Breast epithelium (tissue), 4 donors: ENCODE measurements around the gene ADAMTS13. TPM values are rescaled to one million over a fixed set of nuclear protein-coding genes. Genes with fewer than 3 reads are reported as not detected.
A peak's percentile ranks its signal among the peaks of the same experiment; 100 is the strongest.

Experiments
- DNase-seq, 2 donors: peaks; one replicate each; pipeline ENCODE4 v3.0.0-alpha.2; 2019; ENCODE audit warnings: low spot score in 2 of 2
- H3K27ac ChIP-seq, 2 donors: fragments of 200-600 bp; sonication (generic) in 1 of 2; one replicate each; pipeline ENCODE4 v1.5.1; 2016 to 2019; ENCODE audit warnings: mild to moderate bottlenecking in 1 of 2
- H3K27me3 ChIP-seq, 2 donors: fragments of 200-600 bp; sonication (generic) in 1 of 2; one replicate each; pipeline versions ENCODE4 v1.5.1 to v1.6.0; 2017 to 2019; ENCODE audit warnings: control low read depth in 1 of 2, mild to moderate bottlenecking in 1 of 2
- H3K36me3 ChIP-seq: fragments of 200-600 bp; one replicate; pipeline ENCODE4 v1.5.1; 2019
- H3K4me1 ChIP-seq, 2 donors: fragments of 200-600 bp; sonication (generic); one replicate each; pipeline ENCODE4 v1.5.1; 2016 to 2019; ENCODE audit warnings: control low read depth in 1 of 2
- H3K4me3 ChIP-seq, 3 donors: fragments of 200-600 bp; sonication (generic); 1 replicate in 2 of 3; 2 replicates in 1 of 3; pipeline ENCODE4 v1.5.1; 2016 to 2019; ENCODE audit warnings: mild to moderate bottlenecking in 3 of 3, moderate library complexity in 2 of 3
- H3K9me3 ChIP-seq, 2 donors: fragments of 200-600 bp; sonication (generic) in 1 of 2; one replicate each; pipeline ENCODE4 v1.5.1; 2016 to 2019; ENCODE audit warnings: control low read depth in 1 of 2
- CTCF ChIP-seq, 3 donors: fragments of 450-650 bp; IDR thresholded peaks; one replicate each; pipeline ENCODE4 v1.5.1; 2016 to 2017; ENCODE audit warnings: antibody characterized with exemption in 3 of 3, mild to moderate bottlenecking in 3 of 3, moderate library complexity in 3 of 3
- POLR2A ChIP-seq: fragments of 450-650 bp; IDR thresholded peaks from one replicate; pipeline ENCODE4 v1.6.1; 2016; ENCODE audit warnings: antibody characterized with exemption, mild to moderate bottlenecking, moderate library complexity
- POLR2AphosphoS5 ChIP-seq, 3 donors: sonication (generic); formaldehyde crosslinking; IDR thresholded peaks; one replicate each; pipeline ENCODE4 v1.6.1; 2017; ENCODE audit warnings: antibody characterized with exemption in 3 of 3
- intact Hi-C: fragments of 100-400 bp; cut with DNase I; formaldehyde crosslinking; loops from one replicate; pipeline ENCODE4 v1.15.1; 2023; ENCODE audit warnings: low total_unique reads
- total RNA-seq, 3 donors: library from RNA; depleted of rRNA; stranded (reverse); fragments of >200 nt; gene quantifications; one replicate each; pipeline ENCODE4 v1.1.0, GENCODE V29; 2016

The ADAMTS13 gene
- total RNA-seq, 3 donors from 2014 or later = 0.88 to 2.9 (median 0.96) TPM

GRCh38 chr9:133507246-133507965, 85.2 kb downstream of the ADAMTS13 start:
- no peak for DNase-seq
- Histone ChIP-seq H3K4me3 (no peak overlapping the region), H3K4me1 (no peaks in the 10 kb centered on the region), H3K27me3 (no peaks in the 10 kb centered on the region), H3K9me3 (peaks cover 0 to 3% of the 10 kb centered on the region in 2 donors), H3K36me3 (no peaks in the 10 kb centered on the region), H3K27ac (peak overlapping the region in 1 of 2 donors; percentile 68)
- intact Hi-C loops = no loop called here
- no peak for TF ChIP-seq POLR2A
- TF ChIP-seq POLR2AphosphoS5 (IDR thresholded peaks at IDR 0.05) = no peak
- TF ChIP-seq CTCF (IDR thresholded peaks at IDR 0.05) = no peak

GRCh38 chr9:133508046-133508445, 85.9 kb downstream of the ADAMTS13 start:
- Histone ChIP-seq H3K36me3 (no peaks in the 10 kb centered on the region), H3K27ac (no peak overlapping the region), H3K4me1 (no peaks in the 10 kb centered on the region), H3K4me3 (no peak overlapping the region), H3K9me3 (no peaks in the 10 kb centered on the region), H3K27me3 (no peaks in the 10 kb centered on the region)
- no peak for DNase-seq
- intact Hi-C loops = no loop called here
- TF ChIP-seq POLR2AphosphoS5 (IDR thresholded peaks at IDR 0.05) (no peak), CTCF (IDR thresholded peaks at IDR 0.05) (no peak), POLR2A (no peak)

Other genes starting within 250 kb of the ADAMTS13 start
- under 1 TPM in 2 of 3 donors, not detected in 1; 0.88 to 0.98 TPM for gene OBP2B, start 213.1 kb upstream of the ADAMTS13 start, total RNA-seq
- gene ABO, start 147.2 kb upstream of the ADAMTS13 start, total RNA-seq = 1 to 10 TPM; 1.1 to 3.9 (median 2.8) TPM
- 10 to 100 TPM; 12.8 to 29.0 (median 23.3) TPM for gene SURF6, start 86.2 kb upstream of the ADAMTS13 start, total RNA-seq
- 10 to 100 TPM; 19.2 to 32.2 (median 31.1) TPM for gene MED22, start 74.2 kb upstream of the ADAMTS13 start, total RNA-seq
- 1,000 to 10,000 TPM; 2,020 to 2,813 (median 2,212) TPM for gene RPL7A, start 74.1 kb upstream of the ADAMTS13 start, total RNA-seq
- gene SURF1, start 65.9 kb upstream of the ADAMTS13 start, total RNA-seq = 10 to 100 TPM; 45.9 to 61.4 (median 46.8) TPM
- gene SURF2, start 65.8 kb upstream of the ADAMTS13 start, total RNA-seq = 10 to 100 TPM; 16.7 to 25.9 (median 25.2) TPM
- gene SURF4, start 46.3 kb upstream of the ADAMTS13 start, total RNA-seq = 100 to 1,000 TPM; 109 to 164 (median 133) TPM
- gene STKLD1, start 46.0 kb upstream of the ADAMTS13 start, total RNA-seq = 1 to 10 TPM in 1 of 3 donors, under 1 TPM in 2; 0.59 to 3.9 (median 0.96) TPM
- gene REXO4, start 4.4 kb upstream of the ADAMTS13 start, total RNA-seq = 10 to 100 TPM; 14.2 to 20.5 (median 18.7) TPM
- 10 to 100 TPM in 2 of 3 donors, 1 to 10 TPM in 1; 5.0 to 19.5 (median 13.4) TPM for gene CACFD1, start 37.6 kb downstream of the ADAMTS13 start, total RNA-seq
- 1 to 10 TPM; 1.8 to 2.0 (median 1.8) TPM for gene SLC2A6, start 56.7 kb downstream of the ADAMTS13 start, total RNA-seq
- not detected for gene MYMK, start 102.6 kb downstream of the ADAMTS13 start, total RNA-seq
- under 1 TPM; 0.33 to 0.80 (median 0.44) TPM for gene ADAMTSL2, start 112.3 kb downstream of the ADAMTS13 start, total RNA-seq
- not detected for gene FAM163B, start 187.0 kb downstream of the ADAMTS13 start, total RNA-seq
- gene DBH, start 214.0 kb downstream of the ADAMTS13 start, total RNA-seq = not detected